ENCODE measurements around the gene PHLDB2.

DNA sequence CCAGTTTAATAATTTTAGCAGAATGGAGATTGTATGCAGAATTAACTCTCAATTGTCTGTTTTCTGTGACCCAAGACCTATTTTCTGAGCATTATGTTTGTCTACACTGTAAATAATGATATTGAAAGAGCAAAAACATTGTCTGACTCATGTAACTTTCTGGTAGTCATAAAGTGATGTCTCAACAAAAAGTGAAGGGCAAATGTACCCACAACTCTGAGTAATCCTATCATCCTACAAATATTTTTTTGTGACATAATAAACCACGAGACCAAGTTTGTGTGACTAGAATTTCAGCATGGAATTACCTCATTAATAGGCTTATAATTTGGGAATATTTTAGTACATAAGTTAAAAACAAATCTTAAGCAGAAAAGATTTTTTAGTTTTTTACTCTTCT, 104.4 kb downstream of the PHLDB2 start:
- no peak for TF ChIP-seq FOXA1 (IDR thresholded peaks at IDR 0.05)
- no peak for TF ChIP-seq BHLHE40 (IDR thresholded peaks at IDR 0.05; ENCODE audit: borderline replicate concordance)

All from HEK293T (cell line).